GM21737 (cell line): ENCODE measurements around the gene FAM117B.
"Not testable (repeated sequence)": the region's sequence is repeated elsewhere in the genome, so short reads cannot be mapped to it uniquely, and the experiment has no call there.

Experiments used
- ATAC-seq: cut with Tn5 transposase; IDR thresholded peaks from one replicate; pipeline ENCODE4 v1.9.1; 2021; ENCODE audit warnings: mild to moderate bottlenecking, moderate library complexity; ENCODE audit not compliant: unreplicated experiment

The FAM117B gene

GRCh38 chr2:202700075-202700901 lies 65.5 kb downstream of the FAM117B start:
- no peak for ATAC-seq

DNA sequence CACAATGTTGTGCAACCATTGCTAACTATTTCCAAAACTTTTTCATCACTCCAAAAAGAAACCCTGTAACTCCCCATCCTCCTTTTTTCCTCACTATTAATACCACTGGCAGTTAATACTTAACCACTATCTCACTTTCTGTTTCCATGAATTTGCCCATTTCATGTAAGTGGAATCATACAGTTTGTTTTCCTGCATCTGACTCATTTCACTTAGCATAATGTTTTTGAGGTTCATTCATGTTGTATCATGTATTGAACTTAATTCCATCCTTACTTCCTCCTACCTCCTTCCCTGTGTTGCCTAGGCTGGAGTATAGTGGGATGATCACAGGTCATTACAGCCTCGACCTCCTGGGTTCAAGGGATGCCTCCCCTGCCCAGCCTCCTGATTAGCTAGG lies 68.3 kb downstream of the FAM117B start:
- ATAC-seq: no peak

GRCh38 chr2:202704248-202704647 lies 69.5 kb downstream of the FAM117B start:
- no peak for ATAC-seq

- no peak for ATAC-seq
Measured at GRCh38 chr2:202705446-202706020, 70.8 kb downstream of the FAM117B start.

GRCh38 chr2:202714971-202715935 lies 80.5 kb downstream of the FAM117B start:
- not testable (repeated sequence) for ATAC-seq

- ATAC-seq: no peak
Measured at GRCh38 chr2:202716114-202716718, 81.4 kb downstream of the FAM117B start.

- ATAC-seq: no peak
Measured at GRCh38 chr2:202716953-202717597, 82.3 kb downstream of the FAM117B start.

- no peak for ATAC-seq
Measured at GRCh38 chr2:202717598-202718310, 83.0 kb downstream of the FAM117B start.

DNA sequence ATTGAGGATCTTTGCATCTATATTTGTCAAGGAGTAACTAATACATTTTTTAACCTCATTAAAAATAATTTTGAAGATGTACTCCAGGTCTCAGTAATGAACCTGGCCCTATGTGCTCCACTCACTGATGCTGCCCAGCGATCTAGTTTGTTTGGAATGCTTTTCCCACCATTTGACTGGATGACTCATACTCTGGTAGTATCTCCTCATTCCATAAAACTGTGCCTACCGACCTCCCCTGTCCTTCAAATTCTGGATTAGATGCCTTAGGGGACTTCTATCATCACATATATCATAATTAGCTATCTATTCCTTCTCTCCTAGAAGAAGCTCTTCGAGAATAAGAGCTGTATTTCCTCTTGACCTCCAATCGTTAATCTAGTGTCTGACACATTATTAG lies 83.8 kb downstream of the FAM117B start:
- no peak for ATAC-seq

GRCh38 chr2:202720226-202720625 lies 85.5 kb downstream of the FAM117B start:
- no peak for ATAC-seq

GRCh38 chr2:202721621-202722020 lies 86.9 kb downstream of the FAM117B start:
- no peak for ATAC-seq

- no peak for ATAC-seq
Measured at GRCh38 chr2:202723746-202724145, 89.0 kb downstream of the FAM117B start.

DNA sequence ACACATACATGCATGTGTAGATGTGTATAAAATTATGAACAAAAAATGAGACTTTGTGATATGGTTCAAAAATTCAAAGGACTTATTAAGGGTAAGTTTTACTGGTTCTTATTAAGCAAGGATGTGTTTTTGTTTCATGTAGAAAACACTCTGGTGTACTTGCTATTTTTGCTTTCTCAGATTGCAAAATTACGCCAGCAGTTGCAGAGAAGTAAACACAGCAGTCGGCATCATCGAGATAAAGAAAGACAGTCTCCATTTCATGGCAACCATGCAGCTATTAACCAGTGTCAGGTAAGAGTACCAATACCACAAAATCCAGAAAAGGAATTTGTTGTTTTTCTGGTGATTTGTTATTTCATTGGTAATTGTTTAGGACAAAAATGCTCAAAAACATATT lies 91.3 kb downstream of the FAM117B start:
- ATAC-seq: no peak

GRCh38 chr2:202736826-202737225 lies 102.1 kb downstream of the FAM117B start:
- ATAC-seq: no peak

- no peak for ATAC-seq
Measured at GRCh38 chr2:202743613-202744012, 108.8 kb downstream of the FAM117B start.

DNA sequence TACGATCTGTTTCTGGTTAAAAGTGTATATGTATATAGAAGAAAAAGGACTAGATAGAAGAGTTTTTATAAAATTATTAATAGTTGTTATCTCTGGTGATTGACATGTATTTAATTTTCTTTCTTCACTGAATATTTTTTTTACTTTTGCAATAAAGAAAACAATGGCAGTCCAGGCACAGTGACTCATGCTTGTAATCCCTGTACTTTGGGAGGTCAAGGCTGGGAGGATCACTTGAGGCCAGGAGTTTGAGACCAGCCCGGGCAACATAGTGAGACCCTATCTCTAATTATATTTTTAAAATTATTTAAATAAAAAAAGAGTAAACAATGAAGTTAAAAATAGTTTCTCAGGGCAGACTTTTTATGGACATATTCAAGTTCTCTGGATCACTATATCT lies 114.7 kb downstream of the FAM117B start:
- no peak for ATAC-seq

DNA sequence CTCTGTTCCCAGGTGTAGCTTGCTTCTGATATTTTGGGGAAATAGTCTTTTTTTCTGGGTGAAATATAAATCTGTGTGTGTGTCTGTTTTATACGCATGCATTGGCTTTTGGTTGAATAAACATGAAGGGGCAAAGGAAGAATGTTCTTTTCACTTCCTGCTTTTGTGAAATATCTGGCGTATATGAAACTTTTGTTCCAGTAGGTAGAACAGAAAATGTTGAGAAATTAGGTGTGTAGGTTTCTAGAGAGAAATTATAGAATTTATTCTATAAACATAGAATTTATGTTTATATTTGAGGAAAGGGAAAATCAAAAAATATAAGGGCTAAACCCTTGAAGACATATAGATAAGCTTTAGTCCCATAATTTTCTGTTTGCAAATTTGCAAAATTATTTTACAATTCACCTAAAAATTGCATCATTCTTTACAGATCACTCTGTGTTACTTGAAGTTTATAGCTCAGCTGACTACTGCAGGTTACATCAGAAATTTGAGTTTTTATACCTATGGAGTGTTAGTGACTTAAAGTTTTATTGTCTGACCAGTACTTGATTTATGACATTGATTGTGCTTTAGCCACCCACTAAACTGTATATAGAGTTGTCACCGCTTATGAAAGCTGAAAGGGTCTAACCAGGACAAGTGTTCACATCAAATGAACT lies 116.1 kb downstream of the FAM117B start:
- ATAC-seq: no peak

DNA sequence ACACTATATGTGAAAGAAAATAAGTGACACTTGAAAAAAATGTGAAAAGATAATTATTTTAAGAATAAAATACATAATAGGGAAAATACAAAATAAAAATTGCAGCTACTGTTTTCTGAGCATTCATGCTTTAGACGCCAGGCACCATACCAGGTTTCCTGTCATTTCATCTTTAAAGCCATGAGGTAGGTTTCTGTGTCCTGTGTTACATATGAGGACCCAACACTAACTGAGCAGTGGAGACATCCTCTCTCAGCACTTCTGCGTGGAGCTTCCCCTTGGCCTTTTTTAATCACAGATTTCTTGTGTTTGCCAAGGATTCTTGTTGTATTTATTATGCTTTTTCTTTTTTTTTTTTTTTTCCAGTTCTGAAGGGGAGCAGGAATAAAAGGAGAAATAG lies 117.3 kb downstream of the FAM117B start:
- ATAC-seq: no peak

DNA sequence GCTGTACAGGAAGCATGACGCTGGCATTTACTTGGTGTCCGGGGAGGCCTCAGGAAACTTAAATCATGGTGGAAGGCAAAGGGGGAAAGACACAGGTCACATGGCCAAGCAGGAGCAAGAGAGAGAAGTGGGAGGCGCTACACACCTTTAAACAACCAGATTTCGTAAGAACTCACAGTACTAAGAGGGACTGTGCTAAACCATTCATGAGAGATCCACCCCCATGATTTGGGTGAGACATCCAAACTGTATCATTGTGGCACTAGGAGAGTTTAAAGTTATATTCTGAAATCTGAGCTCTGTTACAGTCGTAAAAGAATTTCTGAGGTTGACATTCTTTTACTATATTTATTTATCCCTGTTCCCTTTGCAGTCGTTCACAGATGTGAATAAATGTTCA lies 120.2 kb downstream of the FAM117B start:
- no peak for ATAC-seq
